ENCODE measurements around the gene GALNTL6.
"Not testable (repeated sequence)": the region's sequence is repeated elsewhere in the genome, so short reads cannot be mapped to it uniquely, and the experiment has no call there.

Gene GALNTL6

DNA sequence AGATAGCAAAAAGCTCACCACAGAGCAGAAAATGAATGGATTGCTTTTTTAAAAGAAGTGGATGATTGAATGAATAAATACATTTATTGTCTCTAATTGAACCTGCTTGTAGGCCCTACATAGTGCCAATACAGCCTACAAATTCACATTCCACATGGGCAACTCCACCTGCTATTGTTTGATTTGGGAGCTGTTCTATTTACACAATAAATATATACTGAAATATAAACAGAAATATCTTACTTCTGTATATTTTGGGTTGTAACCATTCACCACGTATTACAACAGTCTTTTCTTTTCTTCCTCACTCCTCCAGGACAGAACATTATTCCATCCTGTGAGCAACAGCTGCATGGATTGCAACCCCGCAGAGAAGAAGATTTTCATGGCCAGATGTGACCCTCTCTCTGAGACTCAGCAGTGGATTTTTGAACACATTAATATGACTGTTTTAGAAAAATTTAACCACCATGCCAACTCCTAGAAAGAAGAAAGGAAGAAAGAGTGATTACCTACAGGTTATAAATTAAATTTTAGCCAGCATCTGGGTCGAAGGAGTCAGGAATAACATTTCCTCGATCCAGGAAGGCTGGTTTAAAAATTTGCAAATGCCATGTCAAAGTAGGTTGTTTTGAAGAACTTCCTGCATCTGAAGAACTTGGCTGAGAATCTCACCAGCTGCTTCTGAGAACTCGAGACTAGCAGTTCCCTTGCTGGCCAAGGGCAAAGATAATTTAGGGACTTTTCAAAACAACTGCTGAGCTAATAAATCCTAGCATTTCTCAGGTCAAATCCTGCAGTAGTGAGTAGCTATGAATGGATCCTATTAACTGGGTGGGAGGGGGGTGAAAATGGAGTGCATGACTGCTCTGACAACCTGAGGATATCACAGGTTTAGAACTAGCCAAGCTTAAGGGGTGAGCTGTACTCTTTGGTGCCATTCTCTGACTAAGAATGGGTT is 1226.7 kb downstream of the GALNTL6 start:
- WGBS, 2 experiments (ENCODE audit: insufficient coverage in 2 of 2): 60 to 77% methylated on average over 3 of the region's 5 CpGs
- Histone ChIP-seq H3K4me1 (ENCODE audit: control insufficient read depth, insufficient read depth, low read length, poor library complexity, severe bottlenecking) (peaks cover 4% of the 10 kb centered on the region), H3K36me3 (ENCODE audit: control insufficient read depth, insufficient read depth, low read length) (no peaks in the 10 kb centered on the region), H3K9me3 (ENCODE audit: control insufficient read depth, low read length) (no peaks in the 10 kb centered on the region), H3K27ac (ENCODE audit: low read depth, low read length, severe bottlenecking) (no peak overlapping the region), H3K4me3 (ENCODE audit: extremely low read depth, insufficient read depth, low read length, poor library complexity, severe bottlenecking) (no peak overlapping the region)

DNA sequence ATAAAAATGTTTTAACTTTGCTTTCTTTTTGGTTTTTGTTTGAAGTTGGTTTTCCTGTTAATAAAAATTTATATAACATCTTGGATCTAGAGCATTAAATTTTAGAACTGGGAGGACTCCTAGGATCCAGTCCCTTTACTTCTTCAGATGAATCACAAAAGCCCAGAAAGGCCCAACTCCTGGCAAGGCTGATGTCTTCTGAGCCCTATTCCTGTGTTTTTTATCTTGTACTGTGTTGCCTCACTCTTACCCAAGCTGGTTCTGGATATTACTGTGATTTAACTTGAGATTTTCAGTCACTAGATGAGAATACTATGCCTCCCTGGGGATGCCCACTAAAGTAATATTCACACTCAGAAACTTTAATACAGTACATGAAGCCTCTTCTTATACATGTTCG is 1228.3 kb downstream of the GALNTL6 start:
- H3K27ac ChIP-seq (ENCODE audit: low read depth, low read length, severe bottlenecking): no peak overlapping the region
- no peaks in the 10 kb centered on the region for H3K9me3 ChIP-seq (ENCODE audit: control insufficient read depth, low read length)
- H3K36me3 ChIP-seq (ENCODE audit: control insufficient read depth, insufficient read depth, low read length): no peaks in the 10 kb centered on the region
- peaks cover 4% of the 10 kb centered on the region for H3K4me1 ChIP-seq (ENCODE audit: control insufficient read depth, insufficient read depth, low read length, poor library complexity, severe bottlenecking)
- H3K4me3 ChIP-seq (ENCODE audit: extremely low read depth, insufficient read depth, low read length, poor library complexity, severe bottlenecking): no peak overlapping the region
- no CpG with 5 or more reads among the region's 1 CpG for WGBS, 2 experiments (ENCODE audit: insufficient coverage in 2 of 2)

DNA sequence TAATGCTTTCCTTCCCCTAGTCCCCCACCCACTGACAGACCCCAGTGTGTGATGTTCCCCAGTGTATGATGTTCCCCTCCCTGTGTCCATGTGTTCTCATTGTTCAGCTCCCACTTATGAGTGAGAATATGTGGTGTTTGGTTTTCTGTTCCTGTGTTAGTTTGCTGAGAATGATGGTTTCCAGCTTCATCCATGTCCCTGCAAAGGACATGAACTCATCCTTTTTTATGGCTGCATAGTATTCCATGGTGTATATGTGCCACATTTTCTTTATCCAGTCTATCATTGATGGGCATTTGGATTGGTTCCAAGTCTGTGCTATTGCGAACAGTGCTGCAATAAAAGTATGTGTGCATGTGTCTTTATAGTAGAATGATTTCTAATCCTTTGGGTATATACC is 1228.9 kb downstream of the GALNTL6 start:
- not testable (repeated sequence) for H3K36me3 ChIP-seq (ENCODE audit: control insufficient read depth, insufficient read depth, low read length); H3K4me3 ChIP-seq (ENCODE audit: extremely low read depth, insufficient read depth, low read length, poor library complexity, severe bottlenecking); H3K9me3 ChIP-seq (ENCODE audit: control insufficient read depth, low read length); H3K27ac ChIP-seq (ENCODE audit: low read depth, low read length, severe bottlenecking); H3K4me1 ChIP-seq (ENCODE audit: control insufficient read depth, insufficient read depth, low read length, poor library complexity, severe bottlenecking)
- 80 to 100% methylated on average over 1 of the region's 1 CpG for WGBS, 2 experiments (ENCODE audit: insufficient coverage in 2 of 2)

GRCh38 chr4:173044340-173044739 is 1231.1 kb downstream of the GALNTL6 start:
- Histone ChIP-seq H3K9me3 (ENCODE audit: control insufficient read depth, low read length) (no peaks in the 10 kb centered on the region), H3K4me3 (ENCODE audit: extremely low read depth, insufficient read depth, low read length, poor library complexity, severe bottlenecking) (no peak overlapping the region), H3K36me3 (ENCODE audit: control insufficient read depth, insufficient read depth, low read length) (no peaks in the 10 kb centered on the region), H3K4me1 (ENCODE audit: control insufficient read depth, insufficient read depth, low read length, poor library complexity, severe bottlenecking) (no peaks in the 10 kb centered on the region), H3K27ac (ENCODE audit: low read depth, low read length, severe bottlenecking) (no peak overlapping the region)
- WGBS, 2 experiments (ENCODE audit: insufficient coverage in 2 of 2): no CpG with 5 or more reads among the region's 1 CpG

GRCh38 chr4:173045571-173045970 is 1232.4 kb downstream of the GALNTL6 start:
- Histone ChIP-seq H3K4me1 (ENCODE audit: control insufficient read depth, insufficient read depth, low read length, poor library complexity, severe bottlenecking) (no peaks in the 10 kb centered on the region), H3K9me3 (ENCODE audit: control insufficient read depth, low read length) (no peaks in the 10 kb centered on the region), H3K4me3 (ENCODE audit: extremely low read depth, insufficient read depth, low read length, poor library complexity, severe bottlenecking) (no peak overlapping the region), H3K36me3 (ENCODE audit: control insufficient read depth, insufficient read depth, low read length) (no peaks in the 10 kb centered on the region), H3K27ac (ENCODE audit: low read depth, low read length, severe bottlenecking) (no peak overlapping the region)
- WGBS, 2 experiments (ENCODE audit: insufficient coverage in 2 of 2): 80% methylated on average over 1 of the region's 1 CpG; no CpG with 5 or more reads in 1 of the 2 experiments

GRCh38 chr4:173046144-173046543 is 1232.9 kb downstream of the GALNTL6 start:
- no CpG with 5 or more reads among the region's 2 CpGs for WGBS, 2 experiments (ENCODE audit: insufficient coverage in 2 of 2)
- no peaks in the 10 kb centered on the region for H3K9me3 ChIP-seq (ENCODE audit: control insufficient read depth, low read length)

DNA sequence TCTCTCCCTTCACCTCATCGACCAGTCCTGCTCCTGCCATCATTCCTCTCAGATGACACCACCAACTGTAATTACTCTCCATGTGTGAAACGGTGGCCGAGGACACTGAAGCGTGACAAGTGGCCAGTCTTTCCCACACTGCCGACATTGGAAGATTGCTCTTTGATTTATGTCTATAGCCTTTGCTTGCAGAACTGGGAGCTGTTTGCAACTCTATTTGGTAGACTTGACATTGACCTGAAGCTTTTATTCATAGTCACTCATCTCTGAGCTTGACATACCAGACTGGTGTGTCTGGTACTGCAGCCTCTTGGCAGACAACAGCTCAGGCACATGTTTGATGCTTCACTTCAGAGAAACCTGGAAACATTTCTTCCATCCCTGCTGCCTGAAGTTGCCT is 1233.6 kb downstream of the GALNTL6 start:
- Histone ChIP-seq H3K4me3 (ENCODE audit: extremely low read depth, insufficient read depth, low read length, poor library complexity, severe bottlenecking) (no peak overlapping the region), H3K9me3 (ENCODE audit: control insufficient read depth, low read length) (no peaks in the 10 kb centered on the region), H3K27ac (ENCODE audit: low read depth, low read length, severe bottlenecking) (peak overlapping the region; percentile 45), H3K36me3 (ENCODE audit: control insufficient read depth, insufficient read depth, low read length) (no peaks in the 10 kb centered on the region), H3K4me1 (ENCODE audit: control insufficient read depth, insufficient read depth, low read length, poor library complexity, severe bottlenecking) (peaks cover 2% of the 10 kb centered on the region)
- 86 to 94% methylated on average over 2 to 5 of the region's 5 CpGs for WGBS, 2 experiments (ENCODE audit: insufficient coverage in 2 of 2)

More at GRCh38 chr4:173046144-173046543, 1232.9 kb downstream of the GALNTL6 start:
- no peak overlapping the region for H3K27ac ChIP-seq (ENCODE audit: low read depth, low read length, severe bottlenecking)
- H3K4me3 ChIP-seq (ENCODE audit: extremely low read depth, insufficient read depth, low read length, poor library complexity, severe bottlenecking): no peak overlapping the region
- H3K36me3 ChIP-seq (ENCODE audit: control insufficient read depth, insufficient read depth, low read length): no peaks in the 10 kb centered on the region
- H3K4me1 ChIP-seq (ENCODE audit: control insufficient read depth, insufficient read depth, low read length, poor library complexity, severe bottlenecking): no peaks in the 10 kb centered on the region

DNA sequence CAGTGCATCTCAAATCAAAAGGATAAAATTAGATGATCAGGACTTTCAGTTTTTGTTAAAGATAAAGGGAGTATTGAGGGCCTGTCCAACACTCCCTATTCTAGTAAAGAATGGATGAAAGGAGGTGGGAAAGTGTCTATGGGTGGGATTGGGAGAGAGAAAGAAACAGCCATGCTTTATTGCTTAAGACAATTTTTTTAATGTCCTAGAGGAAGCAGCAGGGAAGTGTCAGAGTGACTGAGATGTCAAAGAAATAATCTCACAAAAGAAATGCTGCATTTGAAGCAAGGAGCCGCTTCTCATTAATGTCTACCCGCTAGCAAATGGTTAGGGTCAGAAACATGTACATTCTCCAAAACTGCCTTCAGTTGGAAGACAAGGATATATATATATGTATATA is 1238.0 kb downstream of the GALNTL6 start:
- Histone ChIP-seq H3K27ac (ENCODE audit: low read depth, low read length, severe bottlenecking) (no peak overlapping the region), H3K36me3 (ENCODE audit: control insufficient read depth, insufficient read depth, low read length) (no peaks in the 10 kb centered on the region), H3K9me3 (ENCODE audit: control insufficient read depth, low read length) (no peaks in the 10 kb centered on the region), H3K4me1 (ENCODE audit: control insufficient read depth, insufficient read depth, low read length, poor library complexity, severe bottlenecking) (peaks cover 7% of the 10 kb centered on the region), H3K4me3 (ENCODE audit: extremely low read depth, insufficient read depth, low read length, poor library complexity, severe bottlenecking) (no peak overlapping the region)
- no CpG with 5 or more reads among the region's 2 CpGs for WGBS, 2 experiments (ENCODE audit: insufficient coverage in 2 of 2)

- Histone ChIP-seq H3K27ac (ENCODE audit: low read depth, low read length, severe bottlenecking) (peak overlapping the region; percentile 3), H3K4me3 (ENCODE audit: extremely low read depth, insufficient read depth, low read length, poor library complexity, severe bottlenecking) (no peak overlapping the region), H3K9me3 (ENCODE audit: control insufficient read depth, low read length) (no peaks in the 10 kb centered on the region), H3K4me1 (ENCODE audit: control insufficient read depth, insufficient read depth, low read length, poor library complexity, severe bottlenecking) (peaks cover 10% of the 10 kb centered on the region), H3K36me3 (ENCODE audit: control insufficient read depth, insufficient read depth, low read length) (no peaks in the 10 kb centered on the region)
- 55 to 63% methylated on average over 6 of the region's 9 CpGs for WGBS, 2 experiments (ENCODE audit: insufficient coverage in 2 of 2)
Observed at GRCh38 chr4:173051716-173052115, 1238.5 kb downstream of the GALNTL6 start.

DNA sequence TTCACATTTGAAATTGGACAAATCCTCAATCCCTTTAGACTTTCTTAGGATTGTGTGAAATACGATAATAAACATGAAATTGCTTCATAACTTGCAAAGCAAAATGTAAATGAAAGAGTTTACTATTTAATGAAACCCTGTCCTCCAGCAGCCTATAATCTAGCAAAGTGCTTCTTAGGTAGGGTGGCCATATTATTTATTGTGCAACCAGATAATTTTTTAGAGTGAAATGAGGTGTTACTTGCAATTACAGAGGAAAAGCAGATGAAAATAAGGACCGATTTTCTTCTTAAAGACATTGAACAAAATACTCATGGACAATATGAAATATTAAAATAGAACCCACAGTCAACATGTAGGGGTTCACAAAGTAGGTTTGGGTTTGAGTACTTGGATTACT is 1239.2 kb downstream of the GALNTL6 start:
- H3K4me1 ChIP-seq (ENCODE audit: control insufficient read depth, insufficient read depth, low read length, poor library complexity, severe bottlenecking): peaks cover 12% of the 10 kb centered on the region
- no peaks in the 10 kb centered on the region for H3K36me3 ChIP-seq (ENCODE audit: control insufficient read depth, insufficient read depth, low read length)
- 100% methylated on average over 1 of the region's 2 CpGs; no CpG with 5 or more reads in 1 of the 2 experiments for WGBS, 2 experiments (ENCODE audit: insufficient coverage in 2 of 2)
- no peak overlapping the region for H3K27ac ChIP-seq (ENCODE audit: low read depth, low read length, severe bottlenecking)
- H3K4me3 ChIP-seq (ENCODE audit: extremely low read depth, insufficient read depth, low read length, poor library complexity, severe bottlenecking): no peak overlapping the region
- no peaks in the 10 kb centered on the region for H3K9me3 ChIP-seq (ENCODE audit: control insufficient read depth, low read length)

DNA sequence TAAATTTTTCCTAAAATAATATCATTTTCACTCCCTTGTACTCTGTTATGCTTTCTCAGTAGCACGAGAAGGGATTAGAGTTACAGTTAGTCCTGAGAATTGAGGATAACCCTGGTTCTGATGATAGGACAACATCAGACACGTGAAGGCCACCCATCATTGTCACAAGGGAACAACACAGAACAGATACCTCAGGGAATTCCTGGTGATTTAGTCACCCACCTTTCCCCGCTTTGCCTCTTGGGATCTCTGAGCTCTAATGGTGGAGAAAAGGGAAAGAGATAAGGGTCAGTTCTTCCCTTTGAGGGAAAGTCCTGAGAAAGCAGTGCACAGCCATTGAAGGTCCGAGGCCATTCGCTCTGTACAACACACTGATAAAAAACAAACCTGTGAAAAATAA is 1243.1 kb downstream of the GALNTL6 start:
- H3K4me1 ChIP-seq (ENCODE audit: control insufficient read depth, insufficient read depth, low read length, poor library complexity, severe bottlenecking): peaks cover 12% of the 10 kb centered on the region
- no peaks in the 10 kb centered on the region for H3K9me3 ChIP-seq (ENCODE audit: control insufficient read depth, low read length)
- H3K36me3 ChIP-seq (ENCODE audit: control insufficient read depth, insufficient read depth, low read length): no peaks in the 10 kb centered on the region
- no peak overlapping the region for H3K4me3 ChIP-seq (ENCODE audit: extremely low read depth, insufficient read depth, low read length, poor library complexity, severe bottlenecking)
- 92% methylated on average over 2 of the region's 5 CpGs; no CpG with 5 or more reads in 1 of the 2 experiments for WGBS, 2 experiments (ENCODE audit: insufficient coverage in 2 of 2)
- H3K27ac ChIP-seq (ENCODE audit: low read depth, low read length, severe bottlenecking): peak overlapping the region; percentile 54
